EL (cell line): ENCODE data around the gene SVOP.
A peak's percentile ranks its signal among the peaks of the same experiment; 100 is the strongest.
"Not testable (repeated sequence)": the region's sequence is repeated elsewhere in the genome, so short reads cannot be mapped to it uniquely, and the experiment has no call there.

Experiments used
- DNase-seq: peaks from one replicate; pipeline ENCODE4 v3.0.0-alpha.2; 2016

Gene SVOP

DNA sequence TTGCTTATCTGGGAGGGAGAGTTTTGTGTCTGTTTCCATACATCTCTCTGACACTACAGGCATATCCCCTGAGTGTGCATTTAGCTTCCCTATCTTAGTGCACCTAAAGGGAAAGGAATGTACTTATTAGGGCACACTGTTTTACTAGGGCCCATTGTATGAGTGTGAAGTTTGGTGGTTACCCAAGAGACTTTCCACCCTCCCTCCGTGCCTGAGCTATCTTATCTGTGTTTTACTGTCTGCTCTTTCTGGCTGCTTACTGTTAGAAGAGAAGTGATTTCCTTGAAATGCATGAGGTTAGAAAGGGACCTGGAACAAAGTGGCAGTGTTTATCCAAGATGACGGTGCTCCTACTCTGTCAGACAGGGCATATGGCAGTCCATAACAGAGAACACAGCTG, 8.5 kb upstream of the SVOP start:
- DNase-seq, result no peak

DNA sequence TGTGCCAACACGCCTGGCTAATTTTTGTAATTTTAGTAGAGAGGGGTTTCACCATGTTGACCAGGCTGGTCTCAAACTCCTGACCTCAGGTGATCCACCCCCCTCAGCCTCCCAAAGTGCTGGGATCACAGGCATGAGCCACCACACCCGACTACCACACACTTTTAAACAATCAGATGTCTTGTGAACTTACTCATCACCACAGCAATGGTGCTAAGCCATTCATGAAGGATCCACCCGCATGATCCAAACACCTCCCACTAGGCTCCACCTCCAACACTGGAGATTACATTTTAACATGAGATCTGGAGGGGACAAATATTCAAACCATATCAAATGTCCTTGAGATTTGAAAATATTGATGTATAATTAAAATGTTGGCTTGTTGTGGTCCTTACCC, 7.8 kb upstream of the SVOP start:
- DNase-seq, result not testable (repeated sequence)

DNA sequence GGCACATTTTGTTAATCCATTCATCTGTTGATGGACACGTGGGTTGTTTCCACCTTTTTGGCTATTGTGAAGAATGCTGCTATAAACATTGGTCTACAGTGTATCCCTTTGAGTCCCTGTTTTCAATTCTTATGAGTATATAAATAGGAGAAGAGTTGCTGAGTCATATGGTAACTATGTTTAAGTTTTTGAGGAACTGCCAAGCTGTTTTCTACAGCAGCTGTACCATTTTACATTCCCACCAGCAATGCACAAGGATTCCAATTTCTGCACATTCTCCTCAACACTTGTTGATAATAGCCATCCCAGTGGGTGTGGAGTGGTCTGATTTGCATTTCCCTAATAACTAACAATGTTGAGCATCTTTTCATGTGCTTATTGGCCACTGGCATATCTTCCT, 6.9 kb upstream of the SVOP start:
- peak; percentile 9 for DNase-seq

DNA sequence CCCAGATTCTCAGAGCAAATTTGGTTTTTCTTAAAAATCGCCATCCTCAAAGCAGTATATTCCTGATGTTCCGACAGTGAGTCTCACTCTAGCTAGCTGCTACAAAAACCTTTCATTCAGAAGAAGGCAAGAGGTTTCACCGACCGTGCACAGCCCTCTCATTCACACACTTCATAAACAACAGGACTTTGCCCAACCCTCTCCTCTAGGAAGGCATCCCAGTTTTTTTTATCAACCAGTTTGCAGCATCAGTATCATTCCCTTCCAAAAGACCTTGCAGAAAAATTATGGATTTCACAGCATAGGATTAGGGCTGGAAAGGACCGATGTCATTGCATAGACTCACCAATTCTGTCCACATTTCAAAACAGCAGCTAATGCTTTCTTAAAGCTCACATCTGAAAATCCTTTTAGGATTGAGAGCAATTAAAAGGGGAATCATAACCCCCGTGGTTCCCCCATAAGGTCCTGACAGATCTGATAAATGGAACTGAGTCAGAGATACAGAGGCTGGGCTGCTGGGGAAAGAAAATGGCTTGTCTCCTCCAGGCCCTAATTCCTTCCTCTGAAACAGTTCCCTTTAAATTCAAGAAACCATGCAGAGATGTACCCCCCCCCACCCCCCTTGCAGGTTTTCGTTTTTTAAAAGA, 597 bp downstream of the SVOP start:
- no peak for DNase-seq

DNA sequence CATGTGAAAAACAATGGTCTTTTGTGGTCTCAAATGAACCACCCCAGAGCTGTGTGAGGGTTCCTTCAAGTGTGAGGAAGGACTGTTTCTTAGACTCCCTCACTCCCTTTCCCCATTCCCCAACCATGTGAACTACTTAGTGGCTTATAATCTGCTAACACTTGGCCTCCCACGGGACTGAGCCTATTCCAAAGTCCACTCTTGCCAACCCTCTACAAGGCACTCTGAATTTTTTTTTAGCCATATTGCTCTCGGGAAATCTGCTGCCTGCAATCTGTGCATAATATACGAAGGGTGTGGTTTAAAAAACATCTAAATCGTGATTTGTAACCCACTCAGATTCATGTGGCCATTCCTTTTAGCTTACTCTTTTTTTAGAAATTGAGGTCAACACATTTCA, 2.6 kb downstream of the SVOP start:
- no peak for DNase-seq

DNA sequence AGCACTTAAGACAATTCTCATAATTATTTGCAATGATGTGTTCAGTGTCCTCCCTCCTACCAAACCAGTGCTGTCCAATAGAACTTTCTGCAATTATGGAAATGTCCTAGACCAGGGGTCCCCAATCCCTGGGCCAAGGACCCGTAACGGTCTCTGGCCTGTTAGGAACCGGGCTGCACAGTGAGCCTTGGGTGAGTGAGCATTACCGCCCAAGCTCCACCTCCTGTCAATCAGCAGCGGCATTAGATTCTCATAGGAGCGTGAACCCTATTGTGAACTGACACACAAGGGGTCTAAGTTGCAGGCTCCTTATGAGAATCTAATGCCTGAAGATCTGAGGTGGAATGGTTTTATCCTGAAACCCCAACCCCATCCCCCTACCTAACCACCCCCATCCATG, 3.9 kb downstream of the SVOP start:
- DNase-seq, result no peak

DNA sequence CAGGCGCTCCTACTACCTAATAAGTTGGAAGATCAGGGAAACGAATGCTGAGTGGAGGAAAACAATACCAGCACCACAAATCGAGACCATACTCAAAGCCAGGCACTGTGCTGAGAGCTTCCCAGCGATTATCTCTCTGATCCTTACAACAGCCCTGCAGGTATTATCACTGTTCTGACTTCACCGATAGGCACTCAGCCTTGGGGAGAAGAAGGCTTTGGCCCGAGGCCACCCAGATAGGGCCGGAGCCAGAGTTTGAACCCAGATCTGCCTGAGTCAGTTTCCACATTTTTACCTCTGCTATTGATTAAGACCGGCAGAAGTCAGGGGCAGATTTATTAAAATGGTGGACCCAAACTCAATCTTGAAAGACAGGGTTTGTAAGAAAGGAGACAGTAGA, 4.9 kb downstream of the SVOP start:
- no peak for DNase-seq

DNA sequence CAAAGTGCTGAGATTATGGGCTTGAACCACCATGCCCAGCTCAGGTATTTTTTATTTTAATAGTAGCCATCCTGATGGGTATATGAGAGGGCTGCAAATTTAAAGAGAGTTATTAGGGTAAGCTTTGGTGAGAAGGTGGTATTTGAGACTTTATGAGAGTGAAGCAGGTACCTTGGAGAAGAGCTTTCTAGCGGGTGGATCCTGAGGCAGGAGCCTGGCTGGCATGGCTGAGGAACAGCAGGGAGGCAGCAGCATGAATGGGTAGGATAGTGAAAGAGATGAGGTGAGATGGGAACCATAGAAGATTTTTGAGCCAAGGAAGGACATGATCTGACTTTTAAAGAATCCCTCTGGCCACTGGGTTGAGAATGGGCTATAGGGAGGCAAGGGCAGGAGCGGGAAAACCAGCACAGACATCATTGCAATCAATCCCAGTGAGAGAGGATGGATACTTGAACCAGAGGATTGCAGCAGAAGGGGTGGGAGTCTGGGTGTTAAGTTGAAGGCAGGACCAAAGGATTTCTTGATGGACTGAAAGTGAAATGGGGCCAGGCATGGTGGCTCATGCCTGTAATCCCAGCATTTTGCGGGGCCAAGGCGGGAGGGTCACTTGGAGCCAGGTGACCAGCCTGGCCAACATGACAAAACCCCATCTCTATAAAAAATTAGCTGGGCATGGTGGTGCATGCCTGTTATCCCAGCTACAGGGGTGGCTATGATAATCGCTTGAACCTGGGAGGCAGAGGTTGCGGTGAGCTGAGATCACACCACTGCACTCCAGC, 5.7 kb downstream of the SVOP start:
- no peak for DNase-seq

DNA sequence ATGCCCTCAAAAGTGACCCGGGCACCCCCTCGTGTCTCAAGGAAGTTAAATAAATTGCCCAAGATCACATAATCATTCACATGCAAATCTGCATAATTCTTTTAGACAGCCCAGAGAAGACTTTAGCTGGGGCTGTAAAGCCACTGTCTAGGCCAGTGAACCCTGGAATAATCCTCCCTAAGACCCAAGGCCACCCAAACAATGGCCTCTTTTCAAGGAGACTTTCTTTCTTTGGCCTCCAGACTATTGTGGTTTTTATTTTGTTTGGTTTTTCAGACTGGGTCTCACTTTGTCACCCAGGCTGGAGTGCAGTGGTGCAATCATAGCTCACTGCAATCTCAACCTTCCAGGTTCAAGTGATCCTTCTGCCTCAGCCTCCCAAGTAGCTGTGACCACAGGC, 10.6 kb downstream of the SVOP start:
- no peak for DNase-seq

DNA sequence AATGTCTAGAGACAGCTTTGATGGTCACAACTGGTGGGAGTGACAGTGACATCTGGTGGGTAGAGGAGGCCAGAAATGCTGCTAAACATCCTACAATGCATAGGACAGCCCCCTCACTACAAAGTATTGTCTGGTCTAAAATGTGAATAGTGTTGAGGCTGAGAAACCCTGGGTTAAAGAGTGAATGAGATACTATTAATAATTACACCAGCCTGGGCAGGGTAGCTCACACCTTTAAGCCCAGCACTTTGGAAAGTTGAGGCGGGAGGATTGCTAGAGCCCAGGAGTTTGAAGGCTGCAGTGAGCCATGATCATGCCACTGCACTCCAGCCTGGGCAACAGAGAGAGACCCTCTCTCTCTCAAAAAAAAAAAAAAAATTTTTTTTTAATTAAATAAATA, 11.1 kb downstream of the SVOP start:
- no peak for DNase-seq

DNA sequence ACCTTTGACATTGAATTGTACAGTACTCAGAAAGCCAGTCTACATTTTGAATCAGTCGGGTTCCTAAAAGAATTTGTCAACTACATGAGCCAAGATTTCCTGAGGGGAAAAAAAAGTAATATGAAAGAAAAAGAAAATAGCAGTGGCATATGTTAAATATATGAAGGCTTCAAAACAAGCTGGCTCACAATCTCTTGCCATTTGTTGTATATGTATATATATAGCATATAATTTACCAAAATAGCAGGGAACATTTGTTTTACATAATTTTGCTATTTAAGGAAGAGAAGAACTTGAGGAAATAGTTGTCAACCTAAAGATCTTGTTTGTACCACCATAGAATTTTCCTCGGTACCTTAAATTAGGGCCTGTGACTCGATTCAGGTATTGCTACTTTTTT, 16.9 kb downstream of the SVOP start:
- no peak for DNase-seq

DNA sequence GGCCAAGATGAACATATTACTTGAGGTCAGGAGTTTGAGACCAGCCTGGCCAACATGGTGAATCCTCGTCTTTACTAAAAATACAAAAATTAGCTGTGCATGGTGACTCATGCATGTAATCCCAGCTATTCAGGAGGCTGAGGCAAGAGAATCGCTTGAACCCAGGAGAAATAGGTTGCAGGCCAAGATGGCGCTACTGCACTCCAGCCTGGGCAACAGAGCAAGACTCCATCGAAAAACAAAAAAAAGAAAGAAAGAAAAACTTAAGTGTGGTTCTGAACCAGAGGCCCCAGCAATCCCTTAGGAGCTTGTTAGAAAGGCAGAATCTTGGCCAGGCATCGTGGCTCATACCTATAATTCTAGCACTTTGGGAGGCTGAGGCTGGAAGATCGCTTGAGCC, 24.5 kb downstream of the SVOP start:
- DNase-seq, result no peak

DNA sequence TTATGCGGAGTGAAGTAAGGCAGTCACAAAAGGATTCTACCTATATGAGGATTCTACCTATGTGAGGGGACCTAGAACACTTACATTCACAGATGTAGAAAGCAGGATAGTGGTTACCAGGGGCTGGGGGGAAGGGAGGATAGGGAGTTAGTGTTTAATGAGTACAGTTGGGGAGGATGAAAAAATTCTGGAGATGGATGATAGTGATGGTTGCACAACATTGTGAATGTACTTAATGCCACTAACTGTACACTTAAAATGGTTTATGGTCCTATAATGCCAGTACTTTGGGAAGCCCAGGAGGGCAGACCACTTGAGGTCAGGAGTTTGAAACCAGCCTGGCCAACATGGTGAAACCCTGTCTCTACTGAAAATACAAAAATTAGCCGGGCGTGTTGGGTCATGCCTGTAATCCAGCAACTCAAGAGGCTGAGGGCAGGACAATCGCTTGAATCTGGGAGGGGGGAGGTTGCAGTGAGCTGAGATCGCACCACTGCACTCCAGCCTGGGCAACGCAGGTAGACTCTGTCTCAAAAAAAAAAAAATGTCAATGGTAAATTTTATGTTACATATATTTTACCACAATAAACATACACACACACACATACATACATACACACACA, 25.4 kb downstream of the SVOP start:
- DNase-seq, result no peak

DNA sequence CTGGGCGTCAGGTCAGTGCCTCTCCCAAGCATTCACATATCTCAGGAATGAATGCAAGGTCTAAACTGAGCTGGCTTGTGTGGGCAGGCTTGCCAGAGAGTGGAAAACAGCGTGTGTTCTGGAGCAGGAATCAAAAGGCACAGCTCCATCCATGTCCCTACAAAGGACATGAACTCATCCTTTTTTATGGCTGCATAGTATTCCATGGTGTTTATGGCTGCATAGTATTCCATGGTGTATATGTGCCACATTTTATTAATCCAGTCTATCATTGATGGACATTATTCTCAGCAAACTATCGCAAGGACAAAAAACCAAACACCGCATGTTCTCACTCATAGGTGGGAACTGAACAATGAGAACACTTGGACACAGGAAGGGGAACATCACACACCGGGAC, 30.8 kb downstream of the SVOP start:
- not testable (repeated sequence) for DNase-seq

DNA sequence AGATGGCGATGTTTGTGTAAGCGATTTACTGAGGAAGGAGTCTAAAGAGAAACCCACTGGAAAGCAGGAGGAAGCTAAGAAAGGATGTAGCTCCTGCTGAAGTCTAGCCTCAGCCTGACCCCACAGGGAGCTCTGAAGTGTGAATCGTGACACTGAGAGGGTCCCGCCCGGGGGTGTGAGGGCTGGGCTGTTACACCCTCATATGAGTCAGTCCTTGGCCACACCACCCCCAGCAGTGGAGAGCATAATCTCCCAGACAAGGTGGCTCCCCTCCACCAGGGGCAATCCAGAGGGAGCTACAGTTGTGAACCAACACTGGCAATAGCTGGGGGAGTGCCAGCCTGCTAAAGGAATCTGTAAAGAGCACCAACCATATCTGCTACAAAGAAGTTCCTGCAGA, 31.5 kb downstream of the SVOP start:
- DNase-seq, result peak; percentile 6

DNA sequence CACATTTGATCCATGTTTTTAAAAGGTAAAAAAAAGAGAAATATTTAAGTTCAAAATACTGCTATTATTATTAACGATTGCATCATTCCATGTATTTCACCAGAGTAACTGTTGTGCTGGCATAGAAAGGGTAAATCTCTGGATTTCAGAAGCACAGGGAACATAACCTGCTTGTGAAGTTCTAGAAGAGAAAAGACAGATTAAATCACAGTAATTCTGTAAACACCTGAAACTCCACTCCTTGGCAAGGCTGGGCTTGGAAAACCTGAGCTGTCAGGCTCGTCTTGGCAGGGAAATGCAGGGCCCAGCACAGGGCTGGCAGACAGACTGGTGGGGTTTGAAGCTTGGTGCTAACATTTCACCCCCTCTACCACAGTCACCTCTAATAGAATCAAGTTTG, 35.1 kb downstream of the SVOP start:
- DNase-seq, result no peak

DNA sequence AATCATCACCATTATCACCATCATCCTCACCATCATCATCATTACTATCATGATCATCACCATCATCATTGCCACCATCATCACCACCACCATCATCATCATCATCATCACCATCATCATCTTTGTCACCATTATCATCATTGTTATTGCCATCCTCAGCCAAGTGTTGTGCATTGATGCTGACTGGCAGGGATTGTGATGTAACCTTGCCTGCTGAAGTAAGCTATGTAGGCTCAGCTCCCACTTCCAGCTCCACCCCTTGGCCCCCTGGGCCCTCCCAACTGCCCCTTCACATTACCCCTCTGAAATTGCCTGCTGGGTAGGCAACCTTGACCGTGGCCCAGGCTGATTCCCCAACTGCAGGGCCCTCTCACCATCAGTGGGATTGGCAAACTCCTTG, 37.6 kb downstream of the SVOP start:
- no peak for DNase-seq

DNA sequence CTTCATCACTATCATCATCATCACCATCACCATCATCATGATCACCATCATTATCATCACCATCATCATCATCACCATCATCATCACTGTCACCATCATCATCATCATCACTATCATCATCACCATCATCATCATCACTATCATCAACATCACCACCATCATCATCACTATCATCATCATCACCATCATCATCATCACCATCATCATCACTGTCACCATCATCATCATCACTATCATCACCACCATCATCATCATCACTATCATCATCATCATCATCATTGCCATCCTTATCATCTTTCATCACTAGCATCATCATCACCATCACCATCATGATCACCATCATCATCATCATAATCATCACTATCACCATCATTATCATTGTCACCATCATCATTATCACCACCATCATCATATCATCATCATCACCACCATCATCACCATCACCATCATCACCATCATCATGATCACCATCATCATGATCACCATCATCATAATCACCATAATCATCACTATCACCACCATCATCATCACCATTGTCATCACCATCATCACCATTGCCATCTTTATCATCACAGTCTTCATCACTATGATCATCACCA, 38.1 kb downstream of the SVOP start:
- DNase-seq, result no peak

DNA sequence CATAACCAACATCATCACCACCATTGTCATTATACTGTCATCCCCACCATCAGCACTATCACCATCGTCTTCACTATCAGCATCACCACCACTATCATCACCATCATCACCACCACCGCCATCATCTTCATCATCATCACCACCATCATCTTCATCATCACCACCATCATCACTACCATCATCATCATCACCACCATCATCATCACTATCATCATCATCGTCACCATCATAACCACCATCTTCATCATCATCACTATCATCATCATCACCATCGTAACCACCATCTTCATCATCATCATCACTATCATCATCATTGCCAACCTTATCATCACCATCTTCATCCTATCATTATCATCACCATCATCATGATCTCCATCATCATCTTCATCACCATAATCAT, 39.0 kb downstream of the SVOP start:
- DNase-seq, result no peak

DNA sequence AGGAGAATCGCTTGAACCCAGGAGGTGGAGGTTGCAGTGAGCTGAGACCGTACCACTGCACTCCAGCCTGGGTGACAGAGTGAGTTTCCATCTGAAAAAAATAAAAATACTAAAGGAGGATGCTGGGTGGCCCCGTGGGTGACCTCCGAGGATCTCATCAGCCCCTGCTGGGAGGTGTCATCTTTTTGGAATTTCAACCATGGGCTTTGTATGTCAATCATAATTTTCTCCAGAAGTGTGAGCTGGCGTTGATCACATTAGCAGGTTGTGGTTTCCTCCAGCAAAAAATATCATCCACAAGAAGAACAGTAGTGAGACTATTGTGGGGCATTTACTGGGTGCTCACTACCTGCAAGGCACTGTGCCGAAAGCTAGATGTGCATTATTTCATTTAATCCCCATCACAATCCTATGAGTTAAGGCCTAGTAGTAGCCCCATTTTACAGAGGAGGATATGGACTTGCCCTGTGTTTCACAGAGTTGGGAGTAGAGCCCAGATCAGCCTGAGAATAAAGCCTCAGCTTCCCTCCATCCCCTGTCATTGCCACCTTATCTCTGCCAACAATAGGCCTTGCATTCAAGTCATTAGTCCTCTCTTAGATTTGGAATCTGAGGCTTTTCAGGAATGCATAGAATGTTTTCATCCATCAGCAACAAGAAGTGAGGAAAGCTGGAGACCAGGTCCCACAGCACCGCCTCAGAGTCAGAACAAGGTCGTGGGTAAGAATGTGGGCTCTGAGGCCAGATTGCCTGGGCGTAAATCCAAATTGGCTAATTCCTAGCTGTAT, 39.8 kb downstream of the SVOP start:
- DNase-seq, result peak; percentile 69

DNA sequence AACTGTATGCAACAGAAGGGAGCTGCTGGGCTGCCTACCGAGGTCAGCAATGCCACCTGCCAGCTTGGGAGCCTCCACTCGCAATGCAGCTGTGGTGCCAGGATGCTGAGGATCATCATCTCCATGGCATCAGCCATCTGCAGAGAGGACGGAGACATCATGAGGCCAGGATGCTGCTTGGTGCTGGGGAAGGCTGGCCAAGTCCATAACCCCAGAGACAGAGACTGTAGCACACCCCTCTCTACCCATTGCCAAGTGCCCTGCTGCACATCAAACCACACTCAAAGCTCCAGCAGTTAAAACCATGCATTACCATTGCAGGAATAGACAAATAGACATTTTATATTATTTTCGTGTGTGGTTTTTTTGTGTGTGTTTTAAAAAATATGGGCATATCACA, 43.5 kb downstream of the SVOP start:
- no peak for DNase-seq

DNA sequence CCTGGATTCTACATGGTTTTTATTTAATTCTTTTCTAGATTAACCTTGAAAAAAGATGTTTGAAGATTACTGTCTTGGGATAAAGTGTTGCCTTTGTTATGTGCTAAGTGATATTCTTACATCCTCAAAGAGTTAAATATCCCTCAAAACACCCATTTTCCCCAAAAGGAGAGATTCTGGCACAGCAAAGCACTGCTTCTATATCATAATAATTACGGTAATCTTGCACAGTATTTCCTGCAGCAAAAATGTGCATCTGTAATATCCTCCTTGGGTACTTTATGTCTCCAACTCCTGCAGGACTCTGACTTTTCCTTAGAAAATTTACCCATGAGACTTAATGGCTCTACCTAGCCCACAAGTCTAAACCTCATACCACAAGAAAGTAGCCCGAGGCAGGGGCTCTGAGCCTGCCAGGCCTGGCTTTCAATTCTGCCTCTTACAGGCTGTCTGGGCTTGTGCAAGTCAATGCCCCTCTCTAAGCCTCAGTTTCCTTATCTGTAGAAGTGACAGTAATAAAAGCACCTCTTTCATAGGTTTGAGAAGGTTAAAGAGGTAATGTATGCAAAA, 45.8 kb downstream of the SVOP start:
- peak; percentile 33 for DNase-seq

DNA sequence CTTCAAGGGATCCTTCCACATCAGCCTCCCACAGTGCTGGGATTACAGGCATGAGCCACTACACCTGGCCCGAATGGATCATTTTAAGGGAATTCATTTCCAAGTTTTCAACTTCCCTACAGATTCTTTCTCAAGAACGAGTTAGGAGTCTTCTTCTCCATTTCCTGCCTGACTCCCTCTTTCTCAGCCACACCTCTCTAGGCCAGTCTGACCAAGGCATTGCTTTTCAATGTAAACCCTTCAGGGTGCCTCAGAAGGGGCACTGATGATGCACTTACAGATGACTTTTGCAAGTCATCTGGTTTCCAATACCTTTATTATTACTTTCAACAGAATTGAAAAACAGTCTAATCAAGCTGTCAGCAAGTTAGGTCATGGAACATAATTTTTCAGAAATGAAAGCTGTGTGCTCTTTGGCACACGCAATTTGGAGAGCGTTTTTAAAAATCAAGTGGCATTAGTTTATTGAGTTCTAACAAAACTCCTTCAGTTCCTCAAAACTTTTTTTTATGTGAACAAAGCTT, 47.2 kb downstream of the SVOP start:
- no peak for DNase-seq
